HepG2 (cell line): Measurements from ENCODE around the gene RFC1. TPM values are rescaled to one million over a fixed set of nuclear protein-coding genes. Genes with fewer than 3 reads are reported as not detected.

Experiments used
- ATAC-seq: fragments of 200-7000 bp; cut with Tn5 transposase; 3 replicates; pipeline ENCODE4 v1.9.1; 2020; ENCODE audit warnings: mild to moderate bottlenecking, moderate library complexity
- BruUV-seq: library from RNA; stranded (reverse); fragments of 400-500 nt; replicated peaks from 2 replicates; lab custom pipeline; 2021; lab: Mats Ljungman, UMichigan
- CTCF ChIA-PET: fragments of 300-600 bp; formaldehyde crosslinking; extraction: SDS; loops from one replicate; lab custom pipeline; 2021; ENCODE audit warnings: low total read pairs, inconsistent platforms, low intra/inter-chr PET ratio; lab: Yijun Ruan, JAX
- POLR2A ChIA-PET: fragments of 350-600 bp; sonication (Branson Sonifier 250); formaldehyde crosslinking; loops from one replicate; lab custom pipeline; 2020; ENCODE audit warnings: antibody characterized with exemption, inconsistent platforms; lab: Yijun Ruan, JAX
- DNase-seq: peaks from one replicate; pipeline ENCODE4 v3.0.0-alpha.2; 2015; ENCODE audit warnings: low spot score
- FAIRE-seq: peaks from 3 replicates; lab custom pipeline; 2011; peaks lifted over from hg19 to GRCh38; lab: Jason Lieb, UNC
- H2AFZ ChIP-seq: one replicate; pipeline ENCODE4 v1.6.1; 2011; ENCODE audit warnings: low read length, inconsistent platforms
- H3K27ac ChIP-seq: fragments of 300-600 bp; 3 replicates; pipeline ENCODE4 v1.8.0; 2011; ENCODE audit warnings: mixed run types, mild to moderate bottlenecking, mixed read lengths, low read length, inconsistent platforms; ENCODE audit not compliant: insufficient read depth; ENCODE audit errors: extremely low read length
- H3K27me3 ChIP-seq, 2 experiments: fragments of 200-600 bp in 1 of 2; 2 replicates in 1 of 2; 3 replicates in 1 of 2; pipeline versions ENCODE4 v1.6.0 to v1.8.0; 2011; ENCODE audit warnings: low read length in 2 of 2, mild to moderate bottlenecking in 2 of 2, moderate library complexity in 2 of 2, inconsistent platforms in 1 of 2; ENCODE audit not compliant: insufficient read depth in 2 of 2, control insufficient read depth in 1 of 2
- H3K36me3 ChIP-seq, 2 experiments: fragments of 200-600 bp in 1 of 2; replicated peaks in 1 of 2; 2 replicates in 1 of 2; 3 replicates in 1 of 2; pipeline versions ENCODE4 v1.5.1 to v1.8.0; 2011; ENCODE audit warnings: low read length in 2 of 2, inconsistent platforms in 1 of 2; ENCODE audit not compliant: insufficient read depth in 2 of 2, control insufficient read depth in 1 of 2
- H3K4me1 ChIP-seq: 2 replicates; pipeline ENCODE4 v1.5.1; 2012; ENCODE audit warnings: low read length, inconsistent platforms; ENCODE audit not compliant: insufficient read depth
- H3K4me2 ChIP-seq: 2 replicates; pipeline ENCODE4 v1.6.0; 2011; ENCODE audit warnings: low read depth, low read length, inconsistent platforms
- H3K4me3 ChIP-seq, 3 experiments: fragments of 200-600 bp in 1 of 3; sonication (generic), shearing (Covaris generic) in 1 of 3; replicated peaks in 1 of 3; 2 replicates each; pipeline ENCODE4 v1.5.1; 2011 to 2016; ENCODE audit warnings: low read length in 3 of 3, inconsistent platforms in 2 of 3, low read depth in 2 of 3, mild to moderate bottlenecking in 2 of 3, control low read depth in 1 of 3, mixed read lengths in 1 of 3; ENCODE audit not compliant: insufficient read depth in 1 of 3
- H3K79me2 ChIP-seq: one replicate; pipeline ENCODE4 v1.6.1; 2011; ENCODE audit warnings: low read length, inconsistent platforms; ENCODE audit not compliant: insufficient read depth
- H3K9ac ChIP-seq: 2 replicates; pipeline ENCODE4 v1.6.0; 2011; ENCODE audit warnings: mild to moderate bottlenecking, low read depth, low read length, inconsistent platforms; ENCODE audit not compliant: insufficient read depth
- H3K9me3 ChIP-seq: 2 replicates; pipeline ENCODE4 v1.5.1; 2012; ENCODE audit warnings: mild to moderate bottlenecking, low read length
- H4K20me1 ChIP-seq: 2 replicates; pipeline ENCODE4 v1.6.0; 2011; ENCODE audit warnings: inconsistent platforms, mild to moderate bottlenecking, low read length, moderate library complexity; ENCODE audit not compliant: insufficient read depth
- ADNP ChIP-seq: sonication (generic); formaldehyde crosslinking; IDR thresholded peaks from 2 replicates; pipeline ENCODE4 v1.4.0; 2020; ENCODE audit warnings: missing genetic modification reagents
- DMAP1 ChIP-seq: IDR thresholded peaks from 2 replicates; pipeline ENCODE4 v1.6.1; 2016
- MAFG ChIP-seq: sonication (generic); formaldehyde crosslinking; IDR thresholded peaks from 2 replicates; pipeline ENCODE4 v1.5.1; 2020; ENCODE audit warnings: mild to moderate bottlenecking, missing genetic modification reagents
- TCF7 ChIP-seq: sonication (generic); IDR thresholded peaks from 2 replicates; pipeline ENCODE4 v1.6.1; 2016; ENCODE audit warnings: antibody characterized with exemption, low read depth
- ZFP90 ChIP-seq: sonication (generic); formaldehyde crosslinking; IDR thresholded peaks from 2 replicates; pipeline ENCODE4 v1.8.0; 2022; ENCODE audit warnings: missing genetic modification reagents, mild to moderate bottlenecking, inconsistent platforms, borderline replicate concordance
- ZNF781 ChIP-seq: sonication (generic); formaldehyde crosslinking; IDR thresholded peaks from 2 replicates; pipeline ENCODE4 v1.5.1; 2020; ENCODE audit warnings: borderline replicate concordance, mild to moderate bottlenecking, missing genetic modification reagents; ENCODE audit errors: not compliant biosample characterization
- WGBS: methylation state at CpG from one replicate; pipeline ENCODE4 v1.1.6; 2017; ENCODE audit warnings: low lambda C conversion rate; 5-methylcytosine and 5-hydroxymethylcytosine counted together
- in situ Hi-C: cut with HindIII; loops from 2 replicates; pipeline ENCODE4 v1.10.0; 2017; ENCODE audit warnings: low pct_unique_long_range_greater_than_20kb; ENCODE audit not compliant: extremely low pct_ligation_motif_present
- intact Hi-C: fragments of 100-400 bp; cut with micrococcal nuclease; formaldehyde crosslinking; loops from one replicate; pipeline ENCODE4 v1.10.0; 2022; ENCODE audit not compliant: unreplicated experiment
- polyA plus RNA-seq, 8 experiments: library from polyadenylated mRNA; depleted of rRNA in 3 of 8; stranded (reverse) in 7 of 8; unstranded in 1 of 8; fragments of >200 nt; fragmentation: Illumina TruSeq in 4 of 8; extraction: Trizol in 4 of 8; gene quantifications; 2 replicates each; pipeline versions ENCODE4 v1.2.1 to v1.2.3, GENCODE V29; 2011 to 2016; ENCODE audit warnings: low read depth in 4 of 8, missing spikeins in 1 of 8, mixed read lengths in 1 of 8; ENCODE audit not compliant: insufficient read depth in 1 of 8
- total RNA-seq, 5 experiments: library from RNA; depleted of rRNA; stranded (reverse); fragments of >200 nt; fragmentation: Illumina TruSeq; extraction: Trizol; gene quantifications; 2 replicates each; pipeline ENCODE4 v1.2.3, GENCODE V29; 2016; ENCODE audit warnings: low read depth in 1 of 5
- TF ChIP-seq, protein P1 (sequence below): sonication (generic); formaldehyde crosslinking; IDR thresholded peaks from 2 replicates; pipeline ENCODE4 v1.5.0; 2020; ENCODE audit warnings: missing genetic modification reagents
- TF ChIP-seq, protein P2 (sequence below): sonication (generic); formaldehyde crosslinking; IDR thresholded peaks from 2 replicates; pipeline ENCODE4 v1.5.0; 2020; ENCODE audit warnings: mild to moderate bottlenecking, missing genetic modification reagents, borderline replicate concordance
- TF ChIP-seq, protein P3 (sequence below): sonication (generic); formaldehyde crosslinking; IDR thresholded peaks from 2 replicates; pipeline ENCODE4 v1.8.0; 2022; ENCODE audit warnings: mild to moderate bottlenecking, missing genetic modification reagents, moderate library complexity
- TF ChIP-seq, protein P4 (sequence below): sonication (generic); formaldehyde crosslinking; IDR thresholded peaks from 2 replicates; pipeline ENCODE4 v1.4.0; 2020; ENCODE audit warnings: missing genetic modification reagents, mild to moderate bottlenecking, borderline replicate concordance
- TF ChIP-seq, protein P5 (sequence below), 2 experiments: fragments of 450-650 bp in 1 of 2; sonication (generic) in 1 of 2; formaldehyde crosslinking; IDR thresholded peaks; 2 replicates each; pipeline versions ENCODE4 v1.5.0 to v1.8.0; 2020 to 2022; ENCODE audit warnings: mild to moderate bottlenecking in 1 of 2, missing genetic modification reagents in 1 of 2

Gene RFC1
- total and polyA plus RNA-seq, 2 of the 13 experiments (the other 11 are each of a cell fraction or from before 2014, with no cell fraction given), result 15.9 to 78.8 TPM

DNA sequence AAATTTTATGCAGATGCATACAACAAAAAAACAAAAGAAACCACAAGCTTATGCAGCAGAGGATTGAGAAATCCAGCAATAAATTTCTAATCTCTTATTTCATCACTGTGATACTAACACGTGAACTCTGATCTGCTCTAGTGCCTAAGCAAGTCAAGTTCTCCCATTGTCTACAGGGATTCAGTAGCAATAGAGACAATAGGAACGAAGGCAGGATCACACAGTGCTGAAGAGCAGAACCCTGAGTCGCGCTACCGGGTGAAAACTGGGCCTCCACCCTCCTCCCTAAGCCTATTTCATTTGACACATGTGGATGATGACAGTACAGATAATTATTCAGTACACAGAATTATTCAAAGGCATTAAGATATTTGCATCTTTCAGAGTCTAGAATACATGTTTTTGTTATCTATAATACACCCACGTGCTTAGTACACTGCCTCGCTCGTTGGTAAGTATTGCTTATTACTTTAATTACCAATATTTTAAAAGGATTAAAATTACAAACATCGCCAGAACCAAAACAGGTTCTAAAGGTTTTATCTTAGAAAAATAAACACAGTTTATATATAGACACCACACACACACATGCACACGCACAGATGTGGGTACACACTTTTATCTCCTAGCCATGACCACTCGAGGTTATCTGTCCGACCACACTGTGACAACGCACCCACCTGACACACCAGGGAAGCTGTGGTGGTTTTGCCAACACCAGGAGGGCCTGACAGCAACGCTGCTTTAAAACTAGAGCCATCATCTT lies 60.1 kb downstream of the RFC1 start:
- Histone ChIP-seq H3K27ac (no peak overlapping the region), H2AFZ (no peak overlapping the region), H3K9ac (no peak overlapping the region), H3K4me2 (no peak overlapping the region), H3K9me3 (no peaks in the 10 kb centered on the region), H3K4me1 (no peaks in the 10 kb centered on the region), H3K27me3 (no peaks in the 10 kb centered on the region), H3K4me3 (no peak overlapping the region), H4K20me1 (no peaks in the 10 kb centered on the region), H3K36me3 (peaks cover 13 to 83% of the 10 kb centered on the region in 2 experiments), H3K79me2 (no peaks in the 10 kb centered on the region)
- DNase-seq (no peak), ATAC-seq (no peak), FAIRE-seq (no peak)
- ChIA-PET CTCF (no interaction called here), POLR2A (no interaction called here)
- in situ Hi-C loops, result no loop called here
- intact Hi-C loops, result no loop called here
- BruUV-seq, result no TSS peak
- WGBS, result 95% methylated on average over 14 of the region's 14 CpGs
- TF ChIP-seq, protein P1, sequence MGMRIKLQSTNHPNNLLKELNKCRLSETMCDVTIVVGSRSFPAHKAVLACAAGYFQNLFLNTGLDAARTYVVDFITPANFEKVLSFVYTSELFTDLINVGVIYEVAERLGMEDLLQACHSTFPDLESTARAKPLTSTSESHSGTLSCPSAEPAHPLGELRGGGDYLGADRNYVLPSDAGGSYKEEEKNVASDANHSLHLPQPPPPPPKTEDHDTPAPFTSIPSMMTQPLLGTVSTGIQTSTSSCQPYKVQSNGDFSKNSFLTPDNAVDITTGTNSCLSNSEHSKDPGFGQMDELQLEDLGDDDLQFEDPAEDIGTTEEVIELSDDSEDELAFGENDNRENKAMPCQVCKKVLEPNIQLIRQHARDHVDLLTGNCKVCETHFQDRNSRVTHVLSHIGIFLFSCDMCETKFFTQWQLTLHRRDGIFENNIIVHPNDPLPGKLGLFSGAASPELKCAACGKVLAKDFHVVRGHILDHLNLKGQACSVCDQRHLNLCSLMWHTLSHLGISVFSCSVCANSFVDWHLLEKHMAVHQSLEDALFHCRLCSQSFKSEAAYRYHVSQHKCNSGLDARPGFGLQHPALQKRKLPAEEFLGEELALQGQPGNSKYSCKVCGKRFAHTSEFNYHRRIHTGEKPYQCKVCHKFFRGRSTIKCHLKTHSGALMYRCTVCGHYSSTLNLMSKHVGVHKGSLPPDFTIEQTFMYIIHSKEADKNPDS (CRISPR knock-in tag), result no peak
- TF ChIP-seq, protein P2, sequence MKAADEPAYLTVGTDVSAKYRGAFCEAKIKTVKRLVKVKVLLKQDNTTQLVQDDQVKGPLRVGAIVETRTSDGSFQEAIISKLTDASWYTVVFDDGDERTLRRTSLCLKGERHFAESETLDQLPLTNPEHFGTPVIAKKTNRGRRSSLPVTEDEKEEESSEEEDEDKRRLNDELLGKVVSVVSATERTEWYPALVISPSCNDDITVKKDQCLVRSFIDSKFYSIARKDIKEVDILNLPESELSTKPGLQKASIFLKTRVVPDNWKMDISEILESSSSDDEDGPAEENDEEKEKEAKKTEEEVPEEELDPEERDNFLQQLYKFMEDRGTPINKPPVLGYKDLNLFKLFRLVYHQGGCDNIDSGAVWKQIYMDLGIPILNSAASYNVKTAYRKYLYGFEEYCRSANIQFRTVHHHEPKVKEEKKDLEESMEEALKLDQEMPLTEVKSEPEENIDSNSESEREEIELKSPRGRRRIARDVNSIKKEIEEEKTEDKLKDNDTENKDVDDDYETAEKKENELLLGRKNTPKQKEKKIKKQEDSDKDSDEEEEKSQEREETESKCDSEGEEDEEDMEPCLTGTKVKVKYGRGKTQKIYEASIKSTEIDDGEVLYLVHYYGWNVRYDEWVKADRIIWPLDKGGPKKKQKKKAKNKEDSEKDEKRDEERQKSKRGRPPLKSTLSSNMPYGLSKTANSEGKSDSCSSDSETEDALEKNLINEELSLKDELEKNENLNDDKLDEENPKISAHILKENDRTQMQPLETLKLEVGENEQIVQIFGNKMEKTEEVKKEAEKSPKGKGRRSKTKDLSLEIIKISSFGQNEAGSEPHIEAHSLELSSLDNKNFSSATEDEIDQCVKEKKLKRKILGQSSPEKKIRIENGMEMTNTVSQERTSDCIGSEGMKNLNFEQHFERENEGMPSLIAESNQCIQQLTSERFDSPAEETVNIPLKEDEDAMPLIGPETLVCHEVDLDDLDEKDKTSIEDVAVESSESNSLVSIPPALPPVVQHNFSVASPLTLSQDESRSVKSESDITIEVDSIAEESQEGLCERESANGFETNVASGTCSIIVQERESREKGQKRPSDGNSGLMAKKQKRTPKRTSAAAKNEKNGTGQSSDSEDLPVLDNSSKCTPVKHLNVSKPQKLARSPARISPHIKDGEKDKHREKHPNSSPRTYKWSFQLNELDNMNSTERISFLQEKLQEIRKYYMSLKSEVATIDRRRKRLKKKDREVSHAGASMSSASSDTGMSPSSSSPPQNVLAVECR, result no peak
- TF ChIP-seq TCF7 (no peak), ADNP (CRISPR knock-in tag) (no peak), ZNF781 (no peak), DMAP1 (CRISPR knock-in tag) (no peak), ZFP90 (CRISPR knock-in tag) (no peak), MAFG (CRISPR knock-in tag) (no peak)
- TF ChIP-seq, protein P3, sequence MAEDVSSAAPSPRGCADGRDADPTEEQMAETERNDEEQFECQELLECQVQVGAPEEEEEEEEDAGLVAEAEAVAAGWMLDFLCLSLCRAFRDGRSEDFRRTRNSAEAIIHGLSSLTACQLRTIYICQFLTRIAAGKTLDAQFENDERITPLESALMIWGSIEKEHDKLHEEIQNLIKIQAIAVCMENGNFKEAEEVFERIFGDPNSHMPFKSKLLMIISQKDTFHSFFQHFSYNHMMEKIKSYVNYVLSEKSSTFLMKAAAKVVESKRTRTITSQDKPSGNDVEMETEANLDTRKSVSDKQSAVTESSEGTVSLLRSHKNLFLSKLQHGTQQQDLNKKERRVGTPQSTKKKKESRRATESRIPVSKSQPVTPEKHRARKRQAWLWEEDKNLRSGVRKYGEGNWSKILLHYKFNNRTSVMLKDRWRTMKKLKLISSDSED (CRISPR knock-in tag), result no peak
- TF ChIP-seq, protein P4, sequence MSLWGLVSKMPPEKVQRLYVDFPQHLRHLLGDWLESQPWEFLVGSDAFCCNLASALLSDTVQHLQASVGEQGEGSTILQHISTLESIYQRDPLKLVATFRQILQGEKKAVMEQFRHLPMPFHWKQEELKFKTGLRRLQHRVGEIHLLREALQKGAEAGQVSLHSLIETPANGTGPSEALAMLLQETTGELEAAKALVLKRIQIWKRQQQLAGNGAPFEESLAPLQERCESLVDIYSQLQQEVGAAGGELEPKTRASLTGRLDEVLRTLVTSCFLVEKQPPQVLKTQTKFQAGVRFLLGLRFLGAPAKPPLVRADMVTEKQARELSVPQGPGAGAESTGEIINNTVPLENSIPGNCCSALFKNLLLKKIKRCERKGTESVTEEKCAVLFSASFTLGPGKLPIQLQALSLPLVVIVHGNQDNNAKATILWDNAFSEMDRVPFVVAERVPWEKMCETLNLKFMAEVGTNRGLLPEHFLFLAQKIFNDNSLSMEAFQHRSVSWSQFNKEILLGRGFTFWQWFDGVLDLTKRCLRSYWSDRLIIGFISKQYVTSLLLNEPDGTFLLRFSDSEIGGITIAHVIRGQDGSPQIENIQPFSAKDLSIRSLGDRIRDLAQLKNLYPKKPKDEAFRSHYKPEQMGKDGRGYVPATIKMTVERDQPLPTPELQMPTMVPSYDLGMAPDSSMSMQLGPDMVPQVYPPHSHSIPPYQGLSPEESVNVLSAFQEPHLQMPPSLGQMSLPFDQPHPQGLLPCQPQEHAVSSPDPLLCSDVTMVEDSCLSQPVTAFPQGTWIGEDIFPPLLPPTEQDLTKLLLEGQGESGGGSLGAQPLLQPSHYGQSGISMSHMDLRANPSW (CRISPR knock-in tag), result no peak
- TF ChIP-seq, protein P5, sequence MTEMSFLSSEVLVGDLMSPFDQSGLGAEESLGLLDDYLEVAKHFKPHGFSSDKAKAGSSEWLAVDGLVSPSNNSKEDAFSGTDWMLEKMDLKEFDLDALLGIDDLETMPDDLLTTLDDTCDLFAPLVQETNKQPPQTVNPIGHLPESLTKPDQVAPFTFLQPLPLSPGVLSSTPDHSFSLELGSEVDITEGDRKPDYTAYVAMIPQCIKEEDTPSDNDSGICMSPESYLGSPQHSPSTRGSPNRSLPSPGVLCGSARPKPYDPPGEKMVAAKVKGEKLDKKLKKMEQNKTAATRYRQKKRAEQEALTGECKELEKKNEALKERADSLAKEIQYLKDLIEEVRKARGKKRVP (CRISPR knock-in tag; IDR thresholded peaks at IDR 0.05), result no peak
